ENCODE results near the gene DENND5A. TPM values are rescaled to one million over a fixed set of nuclear protein-coding genes. Genes with fewer than 3 reads are reported as not detected.
A peak's percentile ranks its signal among the peaks of the same experiment; 100 is the strongest.

DENND5A gene
- total RNA-seq, 1 experiment from 2014 or later: 136 TPM

DNA sequence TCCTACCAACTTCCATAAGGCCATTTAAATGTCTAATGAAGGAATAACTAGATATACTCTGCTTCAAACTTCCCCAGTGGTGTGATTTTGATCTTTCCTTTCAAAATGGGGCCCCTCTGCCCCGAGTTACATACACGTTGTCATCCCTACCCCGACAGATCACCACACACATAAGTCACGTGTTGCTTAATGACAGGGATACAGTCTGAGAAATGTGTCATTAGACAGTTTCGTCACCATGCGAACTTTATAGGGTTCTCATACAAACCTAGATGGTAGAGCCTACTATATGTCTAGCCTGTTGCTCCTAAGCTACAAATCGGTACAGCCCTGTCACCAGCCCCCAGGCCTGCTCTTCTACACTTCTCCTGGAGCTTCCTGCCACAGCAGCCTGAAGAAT, 124.0 kb downstream of the DENND5A start:
- ChIA-PET POLR2A (no interaction called here), CTCF (no interaction called here)
- BruUV-seq (replicated peaks): no TSS peak
- H3K4me3 ChIP-seq (ENCODE audit: low read depth in 2 of 2, low read length in 2 of 2): no peak overlapping the region
- H3K27me3 ChIP-seq (ENCODE audit: control insufficient read depth, insufficient read depth, low read length): no peaks in the 10 kb centered on the region
- H3K4me1 ChIP-seq (ENCODE audit: control insufficient read depth, insufficient read depth, low read length): peaks cover 39% of the 10 kb centered on the region
- no peaks in the 10 kb centered on the region for H3K9me3 ChIP-seq (ENCODE audit: control insufficient read depth, insufficient read depth, low read depth, low read length)
- DNase-seq (ENCODE audit: low read depth, low spot score) (no peak), ATAC-seq (no peak)
- peaks cover 46% of the 10 kb centered on the region for H3K36me3 ChIP-seq (ENCODE audit: control insufficient read depth, insufficient read depth, low read length)
- TF ChIP-seq REST (IDR thresholded peaks at IDR 0.05; ENCODE audit: insufficient read depth in 1 of 2, low read depth in 2 of 2, low read length in 1 of 2): no peak
- TF ChIP-seq POLR2AphosphoS5 (IDR thresholded peaks at IDR 0.05; ENCODE audit: low read depth, low read length): no peak
- TF ChIP-seq CTCF (IDR thresholded peaks at IDR 0.05): no peak
- no peak for TF ChIP-seq TCF7L2 (IDR thresholded peaks at IDR 0.05; ENCODE audit: low read depth, low read length)
- no peak for TF ChIP-seq SIN3A (IDR thresholded peaks at IDR 0.05; ENCODE audit: borderline replicate concordance, insufficient read depth, low read depth, low read length)
- intact Hi-C loops (cut with micrococcal nuclease; ENCODE audit: unreplicated experiment) (no loop called here), in situ Hi-C loops (cut with HindIII; ENCODE audit: low pct_unique_long_range_greater_than_20kb, low sequenced_read_pairs) (no loop called here)
- no peak overlapping the region for H3K27ac ChIP-seq (ENCODE audit: low read length)

DNA sequence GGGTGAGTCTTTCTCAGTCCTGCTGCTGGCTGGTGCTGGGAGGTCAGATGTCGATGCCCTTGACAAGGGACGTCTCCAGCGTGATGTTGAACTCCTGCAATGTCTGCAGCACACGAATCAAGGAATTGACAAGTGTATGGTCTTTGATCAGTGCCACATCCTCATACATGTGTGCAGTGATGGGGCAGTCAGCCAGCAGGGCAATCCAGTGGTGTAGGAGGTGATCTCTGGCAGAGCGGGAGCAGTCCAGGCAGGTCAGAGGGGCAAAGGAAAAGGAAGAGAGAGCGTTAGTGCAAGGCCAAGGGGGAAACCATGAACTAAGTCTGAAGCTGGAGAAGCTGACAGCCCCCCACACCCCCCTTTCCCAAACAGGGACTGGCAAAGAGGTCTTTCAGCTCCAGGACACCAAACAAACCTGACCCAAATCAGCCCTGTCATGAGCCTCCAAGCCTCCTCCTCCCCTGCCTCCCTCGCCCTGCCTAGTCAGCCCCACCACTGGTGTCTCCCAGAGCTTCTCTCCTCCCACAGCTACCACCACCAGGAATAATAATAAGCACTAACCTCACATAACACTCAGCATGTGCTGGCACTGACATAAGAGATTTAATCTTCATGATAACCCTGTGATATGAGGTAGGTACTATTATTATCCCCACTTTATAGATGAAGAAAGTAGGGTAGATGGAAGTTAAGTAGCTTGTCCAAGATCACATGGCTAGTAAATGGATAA, 125.4 kb downstream of the DENND5A start:
- no TSS peak for BruUV-seq (replicated peaks)
- POLR2A ChIA-PET: interaction anchor here (0.6 kb wide), 1 partner anchor 21 kb away, joined by 17 read pairs; no protein-coding TSS in a partner anchor

More for the DNA sequence above, 125.4 kb downstream of the DENND5A start:
- DNase-seq (ENCODE audit: low read depth, low spot score) (peak; percentile 24), ATAC-seq (peak; percentile 49)
- intact Hi-C loops (cut with micrococcal nuclease; ENCODE audit: unreplicated experiment): loop anchor here (5.0 kb wide), 1 partner anchor 227 kb away; the partner anchor contains the start of gene AKIP1
- CTCF ChIA-PET: no interaction called here
- TF ChIP-seq REST (IDR thresholded peaks at IDR 0.05; ENCODE audit: insufficient read depth in 1 of 2, low read depth in 2 of 2, low read length in 1 of 2): no peak
- TF ChIP-seq CTCF (IDR thresholded peaks at IDR 0.05): no peak
- TF ChIP-seq SIN3A (IDR thresholded peaks at IDR 0.05; ENCODE audit: borderline replicate concordance, insufficient read depth, low read depth, low read length): no peak
- no peak for TF ChIP-seq TCF7L2 (IDR thresholded peaks at IDR 0.05; ENCODE audit: low read depth, low read length)
- TF ChIP-seq POLR2AphosphoS5 (IDR thresholded peaks at IDR 0.05; ENCODE audit: low read depth, low read length): no peak
- Histone ChIP-seq H3K9me3 (ENCODE audit: control insufficient read depth, insufficient read depth, low read depth, low read length) (no peaks in the 10 kb centered on the region), H3K4me1 (ENCODE audit: control insufficient read depth, insufficient read depth, low read length) (peaks cover 39% of the 10 kb centered on the region), H3K27me3 (ENCODE audit: control insufficient read depth, insufficient read depth, low read length) (no peaks in the 10 kb centered on the region), H3K27ac (ENCODE audit: low read length) (peak overlapping the region; percentile 67), H3K36me3 (ENCODE audit: control insufficient read depth, insufficient read depth, low read length) (peaks cover 35% of the 10 kb centered on the region), H3K4me3 (ENCODE audit: low read depth in 2 of 2, low read length in 2 of 2) (no peak overlapping the region)
- in situ Hi-C loops (cut with HindIII; ENCODE audit: low pct_unique_long_range_greater_than_20kb, low sequenced_read_pairs): no loop called here

Measured in Panc1 (cell line).